Activated CD4-positive, alpha-beta T cell treated with anti-CD3 and anti-CD28 coated beads for 48 hours (primary cell): ENCODE data around the gene TSPYL6.

Experiments used
- DNase-seq: peaks from one replicate; pipeline ENCODE4 v3.0.0-alpha.2; 2020

TSPYL6 gene

DNA sequence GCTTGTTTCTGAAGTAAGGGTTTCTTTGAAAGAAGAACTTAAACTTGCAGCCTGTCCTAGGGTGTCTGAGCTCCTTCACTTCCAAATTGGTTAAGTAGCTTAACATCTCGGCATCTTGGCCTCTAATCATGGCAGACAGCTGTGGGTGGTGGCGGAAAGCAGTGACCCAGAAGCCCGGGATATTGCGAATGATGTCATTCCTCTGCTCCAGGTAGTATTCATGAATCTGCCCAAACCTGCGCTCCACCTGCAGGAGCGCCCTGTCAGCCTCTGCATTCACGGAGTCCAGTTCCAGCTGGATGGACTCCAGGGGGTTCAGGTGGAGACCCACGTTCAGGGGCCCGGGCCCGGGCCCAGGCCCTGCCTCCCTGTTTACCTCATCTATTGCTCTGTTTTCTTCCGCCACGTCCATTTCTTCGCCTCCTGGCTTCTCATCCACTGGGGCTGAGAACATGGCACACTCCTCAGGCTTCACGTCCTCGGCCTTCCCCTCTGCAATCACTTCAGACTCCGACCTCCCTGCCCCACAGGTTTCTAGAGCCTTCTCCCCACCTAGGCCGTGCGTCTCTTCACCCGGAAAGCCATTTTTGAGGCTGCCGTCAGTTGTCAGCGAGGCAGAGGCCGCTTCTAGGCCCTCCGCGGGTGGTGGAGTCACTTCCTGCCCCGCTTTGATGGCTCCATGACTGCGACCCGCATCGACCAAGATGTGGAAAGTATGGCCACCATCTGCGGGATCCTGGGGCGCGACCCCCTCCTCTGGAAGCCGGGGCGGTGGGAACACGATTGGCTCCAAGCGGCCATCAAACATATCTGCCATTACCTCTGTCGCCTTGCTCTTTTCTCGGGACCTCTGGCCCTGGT lies 569 bp downstream of the TSPYL6 start:
- no peak for DNase-seq

- no peak for DNase-seq
Measured at GRCh38 chr2:54254180-54254579, 1.8 kb downstream of the TSPYL6 start.

GRCh38 chr2:54249629-54250028 lies 6.4 kb downstream of the TSPYL6 start:
- no peak for DNase-seq

DNA sequence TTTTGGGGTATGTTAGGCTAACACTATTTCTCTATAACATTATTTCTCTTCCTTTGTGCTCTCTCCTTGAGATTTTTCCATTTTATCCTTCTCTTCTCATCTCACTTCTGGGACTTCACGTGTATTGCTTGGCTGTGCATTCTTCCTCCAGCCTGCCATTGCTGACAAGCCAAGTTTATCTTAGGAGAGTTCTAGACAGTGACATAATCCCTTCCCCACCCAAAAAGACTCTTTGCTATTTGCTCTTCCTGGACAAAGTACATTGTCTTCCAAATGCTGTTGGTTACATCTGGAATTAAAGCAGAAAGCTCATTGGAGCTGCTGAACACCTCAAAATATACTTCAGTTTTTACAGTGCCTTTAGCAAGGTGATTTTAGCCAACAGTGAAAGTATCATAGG lies 8.9 kb downstream of the TSPYL6 start:
- DNase-seq: no peak

- DNase-seq: no peak
Measured at GRCh38 chr2:54240515-54241469, 15.2 kb downstream of the TSPYL6 start.

DNA sequence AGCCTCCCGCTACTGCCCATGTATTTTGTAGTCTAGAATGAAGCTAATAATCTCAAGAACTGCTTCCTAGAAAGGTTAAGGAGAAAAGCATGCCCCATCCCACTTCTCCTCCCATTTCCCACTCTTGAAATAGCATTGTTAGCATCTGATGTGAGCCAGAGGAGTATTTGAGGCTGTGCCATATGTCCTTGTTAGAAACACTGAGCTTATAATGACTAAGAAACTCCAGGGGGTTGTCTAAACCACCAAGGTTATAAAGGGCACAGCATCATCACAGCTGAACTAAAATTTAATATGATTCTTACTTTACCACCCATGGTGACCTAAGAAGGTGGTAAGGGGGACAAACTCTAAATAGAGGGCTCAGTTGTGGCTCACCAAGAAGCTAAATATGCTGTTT lies 16.6 kb downstream of the TSPYL6 start:
- no peak for DNase-seq

- no peak for DNase-seq
Measured at GRCh38 chr2:54237428-54237827, 18.6 kb downstream of the TSPYL6 start.

GRCh38 chr2:54233832-54234649 lies 22.0 kb downstream of the TSPYL6 start:
- no peak for DNase-seq

GRCh38 chr2:54228945-54229344 lies 27.1 kb downstream of the TSPYL6 start:
- no peak for DNase-seq

DNA sequence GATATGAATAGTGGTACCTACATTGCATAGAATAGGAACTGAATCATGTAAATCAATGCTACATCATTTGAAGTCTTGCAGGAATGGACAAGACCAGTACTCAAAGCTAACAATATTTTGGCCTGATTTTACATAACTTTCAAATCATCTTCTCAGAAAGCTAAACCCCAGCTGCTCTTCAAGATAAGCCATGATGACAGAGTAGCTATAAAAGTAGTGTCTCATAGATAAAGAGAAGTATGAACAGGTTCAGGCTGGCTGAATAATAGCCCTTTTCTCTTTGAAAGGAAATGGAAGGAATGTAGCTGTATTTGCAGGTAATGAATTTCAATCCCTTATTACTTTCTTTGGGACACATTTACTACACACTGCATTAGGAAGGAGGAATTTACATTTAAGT lies 28.2 kb downstream of the TSPYL6 start:
- DNase-seq: no peak

DNA sequence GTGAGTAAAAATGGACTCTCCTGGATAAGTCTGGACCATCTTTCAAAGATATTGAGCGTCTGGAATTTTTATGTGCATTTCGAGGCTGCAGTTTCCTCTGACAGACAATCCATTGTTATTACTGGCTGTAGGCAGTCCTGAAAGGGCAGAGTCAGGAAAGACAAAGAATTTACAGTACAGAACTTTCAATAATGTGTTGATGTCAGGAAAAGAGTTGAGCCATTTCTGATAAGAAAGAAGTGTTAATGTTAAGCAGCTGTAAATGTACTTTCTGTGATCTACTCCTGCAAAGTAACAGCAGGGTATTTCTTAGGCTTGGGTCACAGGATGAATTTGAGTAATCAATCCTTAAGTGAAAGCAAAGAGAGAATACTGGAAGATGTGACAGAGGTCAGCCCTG lies 29.8 kb downstream of the TSPYL6 start:
- DNase-seq: no peak

DNA sequence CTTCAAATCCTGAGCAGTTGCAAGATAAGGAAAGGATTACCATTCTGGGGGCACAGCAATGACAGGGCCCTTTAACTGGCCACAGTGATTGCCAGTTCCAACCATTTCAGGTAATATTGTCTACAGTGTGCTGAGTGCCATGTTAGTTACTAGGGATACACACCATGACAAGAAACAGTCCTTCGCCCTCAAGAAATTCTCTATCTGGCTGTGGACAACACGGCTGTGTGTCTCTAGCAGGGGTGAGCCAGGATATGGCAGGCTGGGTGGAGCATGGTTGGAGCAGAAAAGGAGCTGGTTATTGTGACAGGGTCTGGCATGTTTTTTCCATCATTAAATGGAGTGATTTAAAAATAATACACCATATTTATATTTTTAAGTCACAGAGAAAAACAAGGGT lies 31.0 kb downstream of the TSPYL6 start:
- no peak for DNase-seq

- DNase-seq: no peak
Measured at GRCh38 chr2:54213082-54213481, 42.9 kb downstream of the TSPYL6 start.

DNA sequence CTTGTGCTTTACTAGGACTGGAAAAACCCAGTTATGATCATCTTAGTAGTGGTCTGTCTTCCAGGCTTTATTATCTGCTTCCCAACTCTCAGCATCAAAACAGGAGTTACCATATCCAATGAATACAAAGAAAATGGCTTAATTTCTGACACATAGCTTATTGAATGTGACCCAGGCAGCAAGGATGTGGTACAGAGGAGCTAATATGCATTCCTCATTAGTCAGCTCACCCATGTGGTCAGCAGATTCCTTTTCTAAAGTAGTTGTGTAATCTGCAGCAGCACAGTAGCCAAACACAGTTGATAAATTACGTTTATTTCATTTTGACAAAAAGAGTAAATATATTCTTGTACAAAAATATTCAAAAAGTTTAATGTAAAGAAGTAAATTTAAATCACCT lies 43.6 kb downstream of the TSPYL6 start:
- DNase-seq: no peak

DNA sequence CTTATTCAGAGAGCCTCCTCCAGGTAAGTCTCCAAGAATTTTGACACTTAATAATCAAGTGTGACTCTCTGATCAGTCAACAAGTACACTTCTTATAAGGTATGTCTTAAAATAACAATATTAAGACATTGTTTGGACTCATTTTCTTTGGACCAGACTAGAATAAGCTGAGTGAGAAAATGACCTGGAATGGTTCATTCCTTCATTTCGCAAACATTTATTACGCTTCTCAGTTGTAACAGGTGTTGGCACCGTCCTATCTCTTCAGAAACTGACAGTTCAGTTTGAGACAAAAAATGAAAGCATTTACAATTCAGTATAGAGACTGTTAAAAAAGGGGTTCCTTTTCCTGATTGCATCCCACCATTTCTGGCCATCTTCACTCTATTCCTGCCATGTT lies 46.6 kb downstream of the TSPYL6 start:
- no peak for DNase-seq

DNA sequence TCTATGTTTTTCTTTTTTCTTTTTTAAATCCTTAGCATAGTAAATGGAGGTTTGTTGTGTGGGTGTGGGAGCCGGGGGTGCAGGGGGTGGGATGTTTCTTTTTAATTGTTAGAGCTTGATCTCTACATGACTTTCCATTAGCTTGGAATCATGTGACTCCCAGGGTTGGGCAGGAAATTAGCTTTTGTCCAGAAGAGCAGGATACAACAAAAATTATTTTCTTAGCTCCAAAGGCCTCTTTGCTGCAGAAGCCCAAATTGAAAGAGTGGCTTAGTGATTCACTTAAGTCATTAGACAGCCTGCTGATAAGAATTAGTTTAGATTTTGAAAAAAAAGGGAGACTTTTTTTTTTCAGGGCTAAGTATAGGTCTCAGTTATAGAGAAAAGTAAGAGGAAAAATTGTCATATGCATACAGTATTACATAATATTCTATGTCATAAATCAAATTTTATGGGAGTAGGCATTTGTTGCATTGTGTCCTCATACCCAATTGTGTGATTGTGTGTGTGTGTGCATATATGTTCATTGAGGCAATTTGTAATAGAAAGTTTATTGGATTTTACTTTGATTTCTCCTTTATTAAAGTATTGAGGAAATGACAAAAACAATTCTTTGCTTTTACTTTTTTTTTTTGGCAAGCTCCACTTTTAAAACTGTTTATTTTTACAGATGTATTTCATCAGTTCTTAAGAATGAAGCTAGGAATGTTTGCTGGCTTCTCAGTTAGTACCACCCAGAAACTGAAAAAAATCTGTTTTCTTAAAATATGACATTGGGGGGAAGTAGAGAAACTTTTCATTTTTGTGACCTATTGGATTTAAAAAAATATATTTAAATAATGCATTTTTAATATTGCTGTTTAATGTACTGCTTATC lies 47.4 kb downstream of the TSPYL6 start:
- no peak for DNase-seq

GRCh38 chr2:54207666-54208195 lies 48.3 kb downstream of the TSPYL6 start:
- no peak for DNase-seq

DNA sequence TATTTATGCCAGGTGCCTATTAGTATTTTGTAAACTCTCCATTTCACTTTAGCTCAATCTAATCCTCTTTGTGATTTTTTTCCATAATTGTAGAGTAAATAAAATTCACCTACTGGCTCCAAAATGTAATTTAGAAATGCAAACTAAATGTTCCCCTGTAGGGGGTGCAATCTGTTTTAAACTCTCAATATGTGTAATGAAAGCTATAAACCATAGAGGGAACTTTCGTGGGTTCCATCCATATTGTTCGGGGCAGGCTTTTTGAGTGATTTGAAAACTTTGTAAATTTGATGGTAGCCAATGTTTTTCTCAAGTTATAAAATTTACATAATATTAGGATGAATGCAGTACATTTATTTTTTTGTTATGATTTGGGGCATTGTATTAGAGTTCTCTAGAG lies 49.4 kb downstream of the TSPYL6 start:
- no peak for DNase-seq

DNA sequence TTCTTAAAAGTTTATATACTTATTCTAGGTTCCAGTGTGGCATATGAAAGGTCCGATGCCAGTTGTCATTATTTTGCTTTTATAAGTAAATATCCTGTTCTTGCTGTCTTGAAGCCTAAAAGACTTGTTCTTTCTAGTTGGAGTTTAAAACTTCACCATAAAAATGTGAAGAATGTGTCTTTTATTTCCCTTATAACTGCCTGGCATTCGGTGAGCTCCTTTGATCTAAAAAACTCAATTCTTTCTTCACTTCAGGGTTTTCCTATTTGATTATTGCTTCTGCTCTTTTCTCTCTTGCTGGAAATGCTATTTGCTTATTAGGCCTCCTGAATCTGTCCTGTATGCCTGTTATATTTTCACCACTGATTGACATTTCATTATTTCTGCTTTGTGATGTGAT lies 51.6 kb downstream of the TSPYL6 start:
- DNase-seq: no peak
